Measurements from ENCODE around the gene ZNG1B.
"Not testable (repeated sequence)": the region's sequence is repeated elsewhere in the genome, so short reads cannot be mapped to it uniquely, and the experiment has no call there.

ZNG1B gene

GRCh38 chr2:113503094-113504042 lies 65.9 kb downstream of the ZNG1B start:
- peak; percentile 26 for DNase-seq (ENCODE audit: low read depth)

- not testable (repeated sequence) for DNase-seq (ENCODE audit: low read depth)
Observed at GRCh38 chr2:113504081-113504480, 66.6 kb downstream of the ZNG1B start.

DNA sequence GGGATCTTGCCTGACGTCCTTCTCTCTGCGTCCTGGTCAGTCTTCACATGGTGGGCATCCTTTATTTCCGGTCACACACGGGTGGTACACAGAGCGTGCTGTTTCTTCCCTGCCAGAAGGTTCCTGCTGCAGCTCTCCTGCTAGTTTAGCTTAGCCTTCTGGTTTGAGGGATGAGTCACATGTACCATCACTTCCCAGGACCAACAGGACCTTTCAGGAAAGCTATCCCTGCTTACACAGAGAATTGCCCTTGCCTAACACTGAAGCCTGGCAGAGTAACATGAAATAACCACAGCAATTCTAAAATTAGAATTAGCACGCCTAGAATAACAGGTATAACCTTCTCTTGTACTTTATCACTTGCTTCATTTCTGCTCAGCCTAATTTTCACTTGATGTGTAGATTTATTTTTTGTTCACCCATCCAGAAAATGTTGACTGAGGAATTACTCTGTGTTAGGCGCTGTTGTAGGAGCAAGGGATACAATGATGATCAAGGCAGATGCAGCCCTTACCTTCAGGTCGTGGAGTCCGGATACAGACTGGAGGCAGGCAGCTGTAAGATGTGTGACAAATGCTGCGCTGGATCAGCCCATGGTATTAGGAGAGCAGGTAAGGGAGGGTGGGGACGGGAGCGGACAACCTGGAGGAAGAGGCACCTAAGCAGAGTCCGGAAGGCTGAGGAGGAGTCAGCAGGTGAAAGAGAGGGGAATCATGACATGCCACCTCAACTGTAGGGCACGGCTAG lies 70.1 kb downstream of the ZNG1B start:
- not testable (repeated sequence) for DNase-seq (ENCODE audit: low read depth)

DNA sequence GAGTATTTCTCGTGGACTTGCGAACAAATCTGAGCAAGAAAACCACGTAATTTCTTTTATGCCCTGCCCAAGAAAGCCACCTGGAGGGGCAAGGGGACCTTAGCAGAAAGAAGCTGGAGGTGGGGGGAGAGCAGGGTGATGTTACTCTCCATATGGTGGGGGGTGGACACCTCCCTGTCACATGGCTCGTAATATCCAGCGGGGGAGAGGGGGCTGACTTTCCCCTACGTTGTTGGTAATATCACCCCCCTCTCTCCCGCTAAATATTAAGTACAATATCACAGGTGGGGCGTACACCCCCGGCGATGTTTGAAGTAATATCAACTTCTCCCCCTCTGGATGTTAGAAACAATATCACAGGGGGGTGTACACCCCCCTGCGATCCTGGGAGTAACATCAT lies 70.7 kb downstream of the ZNG1B start:
- not testable (repeated sequence) for DNase-seq (ENCODE audit: low read depth)

- DNase-seq (ENCODE audit: low read depth), result not testable (repeated sequence)
Observed at GRCh38 chr2:113510913-113511312, 73.4 kb downstream of the ZNG1B start.

DNA sequence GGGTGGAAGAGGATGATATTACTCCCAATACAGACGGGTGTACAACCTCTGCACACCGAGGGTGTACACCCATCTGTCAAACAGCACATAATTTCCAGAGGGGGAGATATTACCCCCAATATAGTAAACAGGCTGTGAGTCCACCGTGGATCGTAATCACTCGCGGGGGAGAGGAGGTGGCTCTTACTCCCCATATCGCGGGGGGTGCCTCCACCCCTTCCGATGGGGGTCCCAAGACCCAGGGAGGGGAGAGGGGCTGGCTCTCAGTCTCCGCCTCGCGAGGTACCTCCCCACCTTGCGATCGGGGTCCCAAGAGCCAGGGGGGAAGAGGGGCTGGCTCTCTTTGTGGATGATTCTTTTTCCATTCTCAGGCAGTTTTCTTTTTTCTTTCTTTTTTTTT lies 74.4 kb downstream of the ZNG1B start:
- not testable (repeated sequence) for DNase-seq (ENCODE audit: low read depth)

GRCh38 chr2:113515457-113515856 lies 78.0 kb downstream of the ZNG1B start:
- DNase-seq (ENCODE audit: low read depth), result not testable (repeated sequence)

GRCh38 chr2:113515995-113516394 lies 78.5 kb downstream of the ZNG1B start:
- not testable (repeated sequence) for DNase-seq (ENCODE audit: low read depth)

- DNase-seq (ENCODE audit: low read depth), result not testable (repeated sequence)
Observed at GRCh38 chr2:113517025-113517424, 79.5 kb downstream of the ZNG1B start.

GRCh38 chr2:113520837-113521236 lies 83.3 kb downstream of the ZNG1B start:
- DNase-seq (ENCODE audit: low read depth), result not testable (repeated sequence)

DNA sequence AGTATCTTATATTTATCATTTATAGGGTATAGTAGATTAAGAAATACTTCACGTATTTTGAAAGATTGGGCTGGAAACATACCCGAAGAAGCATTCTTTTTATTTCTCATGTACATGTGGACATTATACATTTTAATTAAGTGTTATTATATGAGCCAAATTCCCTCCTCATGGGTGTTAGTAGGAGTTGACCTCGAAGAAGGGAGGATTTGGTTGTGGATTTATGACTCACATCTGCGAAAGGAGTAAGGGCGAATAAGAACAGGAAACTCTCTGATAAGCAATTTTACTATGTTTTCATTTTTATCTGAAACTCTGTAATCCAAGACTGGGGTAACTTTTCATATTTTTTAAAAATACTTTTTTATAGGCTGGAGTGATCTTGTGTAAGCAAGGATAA lies 84.0 kb downstream of the ZNG1B start:
- DNase-seq (ENCODE audit: low read depth), result not testable (repeated sequence)

DNA sequence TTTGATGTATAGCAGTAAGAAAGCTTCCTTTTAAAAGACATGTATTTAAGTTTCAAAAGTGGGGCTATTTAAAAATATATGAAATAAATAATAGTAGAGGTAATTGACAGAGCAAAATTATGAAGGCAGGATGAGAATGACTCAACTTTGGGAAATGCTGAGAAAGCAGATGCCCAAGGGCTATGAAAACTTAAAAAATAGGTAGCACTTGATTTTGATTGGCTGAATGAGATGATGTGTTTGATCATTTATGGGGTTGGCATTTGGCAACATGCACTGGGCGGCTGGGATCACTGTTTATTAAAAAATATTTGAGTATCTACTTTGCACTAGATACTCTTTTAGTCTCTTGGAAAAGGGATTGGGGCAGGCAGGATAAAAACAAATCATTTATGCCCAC lies 87.5 kb downstream of the ZNG1B start:
- DNase-seq (ENCODE audit: low read depth), result not testable (repeated sequence)

GRCh38 chr2:113527350-113528045 lies 90.0 kb downstream of the ZNG1B start:
- not testable (repeated sequence) for DNase-seq (ENCODE audit: low read depth)

GRCh38 chr2:113528126-113528525 lies 90.6 kb downstream of the ZNG1B start:
- not testable (repeated sequence) for DNase-seq (ENCODE audit: low read depth)

DNA sequence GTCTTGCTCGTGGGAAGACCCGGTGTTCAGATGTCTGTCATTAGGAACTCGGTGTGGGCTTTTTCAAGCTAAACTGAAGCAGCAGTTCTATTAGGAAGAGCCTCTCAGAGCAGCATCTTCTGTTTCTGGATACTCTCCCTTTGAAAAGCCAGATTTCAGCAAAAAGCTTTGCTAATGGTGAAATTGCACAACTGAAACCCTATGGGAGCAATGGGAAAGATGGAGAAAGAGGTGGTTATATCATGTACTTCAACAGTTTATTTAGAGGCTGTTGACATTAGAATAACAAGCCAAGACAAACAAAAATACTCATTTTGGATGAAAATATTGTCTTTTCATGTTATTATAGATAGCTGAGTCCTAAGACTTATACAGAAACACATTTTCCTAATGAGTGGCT lies 91.4 kb downstream of the ZNG1B start:
- not testable (repeated sequence) for DNase-seq (ENCODE audit: low read depth)

GRCh38 chr2:113532991-113533390 lies 95.5 kb downstream of the ZNG1B start:
- DNase-seq (ENCODE audit: low read depth), result not testable (repeated sequence)

DNA sequence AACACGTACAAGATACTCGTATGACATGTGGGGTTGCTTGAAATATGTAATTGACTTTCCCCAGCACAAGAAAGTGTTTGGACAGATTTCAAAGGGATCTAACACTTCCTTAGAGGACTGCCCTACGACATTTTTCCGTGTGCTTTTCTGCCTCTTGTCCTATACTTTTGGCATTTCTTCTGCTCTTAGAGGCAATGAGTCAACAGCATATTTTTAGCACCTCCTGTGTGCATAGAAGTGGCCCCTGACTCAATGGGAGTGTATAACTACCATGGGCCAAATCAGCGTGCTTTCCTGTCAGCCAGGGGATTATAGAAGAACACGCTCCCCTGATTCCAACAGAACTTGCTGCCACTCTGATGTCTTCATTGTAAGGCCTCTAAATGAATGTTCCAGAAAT lies 99.1 kb downstream of the ZNG1B start:
- DNase-seq (ENCODE audit: low read depth), result not testable (repeated sequence)

DNA sequence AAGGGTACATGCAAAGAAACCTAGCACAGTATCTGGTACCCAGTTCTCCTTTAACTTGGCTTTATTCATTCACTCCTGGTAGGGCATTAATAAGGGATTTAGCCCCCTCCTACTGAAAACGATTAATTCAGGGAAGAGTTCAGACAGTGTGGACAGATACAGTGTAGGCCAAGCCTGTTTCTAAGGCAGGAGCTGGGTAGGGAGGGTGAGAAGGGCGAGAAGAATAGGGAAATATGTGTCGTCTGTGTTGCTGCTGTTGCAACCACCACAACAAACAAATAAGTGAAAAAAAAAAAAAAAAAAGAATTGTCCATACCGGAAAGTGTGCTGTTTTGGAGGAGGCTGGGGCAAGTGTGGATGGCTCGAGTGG lies 103.3 kb downstream of the ZNG1B start:
- not testable (repeated sequence) for DNase-seq (ENCODE audit: low read depth)

DNA sequence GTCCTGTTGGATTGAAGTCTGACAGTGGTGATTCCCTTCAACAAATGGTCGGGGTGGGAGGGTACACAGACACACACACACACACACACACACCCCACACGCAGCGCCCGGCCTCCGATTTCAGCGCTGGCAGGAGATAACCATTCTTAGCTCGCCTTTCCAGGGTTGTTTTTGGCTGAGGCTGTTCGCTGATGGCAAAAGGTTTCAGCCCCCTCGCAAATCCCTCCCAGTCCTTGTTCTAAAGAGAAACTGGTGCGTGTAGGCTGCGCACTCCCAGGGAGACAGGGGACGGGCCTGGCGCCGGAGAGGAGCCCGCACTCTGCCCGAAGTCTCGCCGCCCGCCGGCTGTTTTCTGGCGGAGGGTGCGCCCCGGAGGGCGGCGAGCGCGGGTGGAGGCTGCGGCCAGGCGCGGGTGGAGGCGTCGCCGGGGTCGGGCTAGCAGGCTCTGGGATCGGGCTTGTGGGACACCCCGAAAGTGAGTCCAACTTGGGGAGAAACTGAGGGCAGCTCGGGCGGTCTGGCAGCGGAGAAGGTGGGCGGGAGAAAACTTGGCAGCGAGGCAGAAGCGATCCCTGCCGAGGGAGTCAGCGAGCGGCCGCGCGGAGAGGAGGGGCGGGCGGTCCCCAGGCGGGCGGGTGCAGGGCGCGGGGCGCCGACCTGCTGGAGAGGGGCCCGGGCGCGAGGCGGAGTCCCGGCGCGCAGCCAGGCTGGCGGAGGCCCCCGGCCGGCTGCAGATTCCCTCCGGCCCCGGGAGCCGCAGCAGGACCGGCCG lies 103.9 kb downstream of the ZNG1B start:
- peak; percentile 2 for DNase-seq (ENCODE audit: low read depth)

DNA sequence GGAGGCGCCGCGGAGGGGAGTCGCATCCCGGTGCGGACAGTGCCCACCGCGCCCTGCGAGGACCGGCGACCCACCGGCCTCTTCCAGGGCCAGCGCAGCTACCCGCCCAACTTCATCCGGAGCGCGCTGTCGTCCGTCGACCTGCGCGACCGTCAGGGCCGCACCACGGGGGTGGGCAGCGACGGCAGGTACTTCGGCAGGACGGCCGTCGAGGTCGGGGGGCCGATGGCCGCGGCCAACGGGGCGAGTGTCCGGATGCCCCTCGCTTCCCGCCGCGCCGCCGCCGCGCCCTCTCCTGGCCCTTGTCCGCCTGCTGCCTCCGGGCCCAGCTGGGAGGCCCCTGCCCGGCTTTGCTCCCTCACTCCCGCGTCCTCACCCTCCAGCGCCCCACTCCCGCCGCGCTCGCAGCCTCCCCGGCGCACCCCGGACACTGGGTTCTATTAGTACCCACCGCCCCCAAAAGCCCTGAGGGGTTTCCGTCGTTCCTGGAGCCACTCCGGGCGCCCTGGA lies 104.5 kb downstream of the ZNG1B start:
- DNase-seq (ENCODE audit: low read depth), result not testable (repeated sequence)

DNA sequence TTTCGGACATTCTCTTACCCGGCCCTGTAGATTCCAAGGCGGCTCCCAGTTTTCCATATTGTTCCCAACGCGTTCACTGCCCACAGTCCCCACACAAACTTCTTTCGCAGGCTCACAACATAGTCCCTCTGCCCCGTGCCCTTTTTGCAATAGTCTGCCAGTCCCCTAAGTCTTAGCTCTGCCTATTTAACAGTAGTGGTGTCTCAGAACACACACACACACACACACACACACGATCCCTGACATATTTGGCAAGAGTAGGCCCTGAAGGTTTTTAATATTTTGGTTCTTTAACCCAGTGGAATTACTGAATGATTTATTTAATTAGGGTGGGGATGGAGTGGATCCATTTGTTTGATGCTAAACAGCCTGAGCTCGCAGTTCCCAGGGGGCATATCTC lies 105.0 kb downstream of the ZNG1B start:
- DNase-seq (ENCODE audit: low read depth), result not testable (repeated sequence)

Measured in T follicular helper cell (primary cell).